ENCODE data around the gene PSD4.

PSD4 gene

GRCh38 chr2:113235347-113236226 is 61.8 kb downstream of the PSD4 start:
- DNase-seq (ENCODE audit: extremely low read depth in 1 of 2, low read depth in 1 of 2) = peak; percentile 10 to 31

- DNase-seq (ENCODE audit: extremely low read depth in 1 of 2, low read depth in 1 of 2) = no peak
Measured at GRCh38 chr2:113236367-113237159, 62.8 kb downstream of the PSD4 start.

GRCh38 chr2:113237604-113238160 is 63.9 kb downstream of the PSD4 start:
- no peak for DNase-seq (ENCODE audit: extremely low read depth in 1 of 2, low read depth in 1 of 2)

GRCh38 chr2:113238871-113239839 is 65.4 kb downstream of the PSD4 start:
- DNase-seq (ENCODE audit: extremely low read depth in 1 of 2, low read depth in 1 of 2) = no peak

GRCh38 chr2:113240150-113240914 is 66.6 kb downstream of the PSD4 start:
- no peak for DNase-seq (ENCODE audit: extremely low read depth in 1 of 2, low read depth in 1 of 2)

GRCh38 chr2:113240915-113241911 is 67.4 kb downstream of the PSD4 start:
- DNase-seq (ENCODE audit: extremely low read depth in 1 of 2, low read depth in 1 of 2) = no peak

GRCh38 chr2:113242327-113242726 is 68.6 kb downstream of the PSD4 start:
- no peak for DNase-seq (ENCODE audit: extremely low read depth in 1 of 2, low read depth in 1 of 2)

GRCh38 chr2:113245276-113245711 is 71.5 kb downstream of the PSD4 start:
- no peak for DNase-seq (ENCODE audit: extremely low read depth in 1 of 2, low read depth in 1 of 2)

- no peak for DNase-seq (ENCODE audit: extremely low read depth in 1 of 2, low read depth in 1 of 2)
Measured at GRCh38 chr2:113246606-113247005, 72.8 kb downstream of the PSD4 start.

- peak; percentile 34 to 58 for DNase-seq (ENCODE audit: extremely low read depth in 1 of 2, low read depth in 1 of 2)
Measured at GRCh38 chr2:113248997-113249770, 75.4 kb downstream of the PSD4 start.

- DNase-seq (ENCODE audit: extremely low read depth in 1 of 2, low read depth in 1 of 2) = peak in 1 of 2 donors; percentile 5
Measured at GRCh38 chr2:113251118-113251517, 77.3 kb downstream of the PSD4 start.

GRCh38 chr2:113252047-113252590 is 78.3 kb downstream of the PSD4 start:
- no peak for DNase-seq (ENCODE audit: extremely low read depth in 1 of 2, low read depth in 1 of 2)

- no peak for DNase-seq (ENCODE audit: extremely low read depth in 1 of 2, low read depth in 1 of 2)
Measured at GRCh38 chr2:113253453-113253852, 79.7 kb downstream of the PSD4 start.

GRCh38 chr2:113255140-113256070 is 81.6 kb downstream of the PSD4 start:
- no peak for DNase-seq (ENCODE audit: extremely low read depth in 1 of 2, low read depth in 1 of 2)

GRCh38 chr2:113257516-113258264 is 83.9 kb downstream of the PSD4 start:
- DNase-seq (ENCODE audit: extremely low read depth in 1 of 2, low read depth in 1 of 2) = no peak

Measured in activated CD8-positive, alpha-beta memory T cell treated with anti-CD3 and anti-CD28 coated beads for 1 hour (primary cell).